ENCODE measurements around the gene PIAS4.

PIAS4 gene

DNA sequence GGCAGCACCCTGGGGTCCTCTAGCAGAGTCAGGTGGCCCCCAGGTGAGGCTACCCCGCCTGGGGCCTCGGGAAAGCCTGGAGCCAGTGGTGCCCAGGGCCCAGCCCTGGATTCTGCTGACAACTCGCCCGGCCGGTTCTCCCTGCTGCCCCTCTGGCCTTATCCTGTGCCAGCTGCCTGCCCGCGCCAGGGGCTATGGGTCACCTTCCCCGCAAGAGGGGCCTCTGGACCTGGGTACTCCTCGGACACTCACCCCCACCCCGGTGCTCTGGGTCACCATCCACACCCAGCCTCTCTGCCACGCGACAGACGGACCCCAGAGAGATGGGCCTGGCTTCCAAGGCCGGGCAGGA lies 35.2 kb downstream of the PIAS4 start:
- POLR2A ChIA-PET (ENCODE audit: low non-redundant PET), result no interaction called here
- peak overlapping the region; percentile 67 for H3K27ac ChIP-seq
- CTCF ChIA-PET, result no interaction called here
- no peak for DNase-seq (ENCODE audit: low spot score)
- TF ChIP-seq, protein P1, sequence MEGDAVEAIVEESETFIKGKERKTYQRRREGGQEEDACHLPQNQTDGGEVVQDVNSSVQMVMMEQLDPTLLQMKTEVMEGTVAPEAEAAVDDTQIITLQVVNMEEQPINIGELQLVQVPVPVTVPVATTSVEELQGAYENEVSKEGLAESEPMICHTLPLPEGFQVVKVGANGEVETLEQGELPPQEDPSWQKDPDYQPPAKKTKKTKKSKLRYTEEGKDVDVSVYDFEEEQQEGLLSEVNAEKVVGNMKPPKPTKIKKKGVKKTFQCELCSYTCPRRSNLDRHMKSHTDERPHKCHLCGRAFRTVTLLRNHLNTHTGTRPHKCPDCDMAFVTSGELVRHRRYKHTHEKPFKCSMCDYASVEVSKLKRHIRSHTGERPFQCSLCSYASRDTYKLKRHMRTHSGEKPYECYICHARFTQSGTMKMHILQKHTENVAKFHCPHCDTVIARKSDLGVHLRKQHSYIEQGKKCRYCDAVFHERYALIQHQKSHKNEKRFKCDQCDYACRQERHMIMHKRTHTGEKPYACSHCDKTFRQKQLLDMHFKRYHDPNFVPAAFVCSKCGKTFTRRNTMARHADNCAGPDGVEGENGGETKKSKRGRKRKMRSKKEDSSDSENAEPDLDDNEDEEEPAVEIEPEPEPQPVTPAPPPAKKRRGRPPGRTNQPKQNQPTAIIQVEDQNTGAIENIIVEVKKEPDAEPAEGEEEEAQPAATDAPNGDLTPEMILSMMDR (conservative IDR thresholded peaks at IDR 0.05; ENCODE audit: low read depth), result no peak

DNA sequence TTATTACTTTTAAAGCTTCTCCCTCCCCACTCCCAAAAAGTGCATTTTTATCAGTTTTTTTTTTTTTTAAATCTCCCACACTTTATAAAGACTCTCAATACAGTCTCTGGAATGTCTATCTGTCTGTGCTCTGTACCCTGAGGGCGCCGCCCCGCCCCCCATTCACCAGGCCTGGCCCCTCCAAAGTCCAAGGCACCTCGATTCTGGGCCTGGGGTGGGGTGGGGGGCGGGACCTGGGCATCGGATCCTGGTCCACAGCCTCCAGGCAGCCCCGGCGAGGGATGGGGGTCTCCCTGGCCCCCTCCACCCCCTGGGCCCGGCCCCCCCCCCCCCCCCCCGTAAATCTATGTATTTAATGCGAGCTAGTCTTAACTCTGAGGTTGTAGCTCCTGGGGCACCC lies 35.9 kb downstream of the PIAS4 start:
- TF ChIP-seq, protein P1 (conservative IDR thresholded peaks at IDR 0.05; ENCODE audit: low read depth), result no peak
- ChIA-PET POLR2A (ENCODE audit: low non-redundant PET) (interaction anchor here (0.7 kb wide), 1 partner anchor 9 kb away, joined by 5 read pairs; no protein-coding TSS in a partner anchor), CTCF (no interaction called here)
- peak overlapping the region; percentile 67 for H3K27ac ChIP-seq
- DNase-seq (ENCODE audit: low spot score), result no peak

DNA sequence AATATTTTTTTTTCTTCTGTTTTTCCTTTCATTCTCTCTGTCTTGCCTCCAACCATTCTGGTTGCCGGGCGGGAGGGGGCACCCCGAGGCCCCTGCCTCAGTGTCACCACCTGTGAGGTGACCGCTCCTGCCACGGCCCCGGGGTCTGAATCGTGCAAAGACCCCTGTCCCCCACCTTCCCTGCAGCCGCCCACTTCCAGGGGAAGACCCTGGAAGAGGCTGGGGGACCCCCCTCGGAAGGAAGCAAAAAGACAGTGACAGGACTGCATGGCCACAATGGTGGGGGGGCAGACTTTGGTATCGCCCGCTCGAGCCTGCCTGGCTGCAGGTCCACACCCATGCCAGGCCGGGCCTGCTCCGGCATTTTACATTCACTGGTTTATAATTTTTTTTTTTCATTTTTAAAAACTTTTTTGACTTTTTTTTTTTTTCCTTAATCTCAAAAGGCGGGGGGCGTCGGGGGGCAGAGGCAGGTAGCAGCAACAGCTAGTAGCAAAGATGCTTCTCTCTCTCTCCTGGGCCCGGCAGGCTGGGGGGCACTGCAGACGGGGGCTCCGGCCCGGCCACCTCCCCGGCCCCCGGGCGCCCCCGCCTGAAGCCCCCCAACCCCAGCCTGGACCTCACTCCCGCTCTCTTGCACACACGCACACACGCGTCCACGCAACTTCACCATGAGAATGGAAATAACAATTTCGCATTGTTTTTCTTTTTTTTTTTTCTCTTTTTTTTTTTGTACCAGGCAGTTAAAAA lies 36.6 kb downstream of the PIAS4 start:
- ChIA-PET CTCF (interaction anchor here (0.6 kb wide), 1 partner anchor 1004 kb away, joined by 3 read pairs; no protein-coding TSS in a partner anchor), POLR2A (ENCODE audit: low non-redundant PET) (no interaction called here)
- no peak for DNase-seq (ENCODE audit: low spot score)
- TF ChIP-seq, protein P1 (conservative IDR thresholded peaks at IDR 0.05; ENCODE audit: low read depth), result no peak
- peak overlapping the region; percentile 9; the same call in 1 of the 2 replicates for H3K27ac ChIP-seq

DNA sequence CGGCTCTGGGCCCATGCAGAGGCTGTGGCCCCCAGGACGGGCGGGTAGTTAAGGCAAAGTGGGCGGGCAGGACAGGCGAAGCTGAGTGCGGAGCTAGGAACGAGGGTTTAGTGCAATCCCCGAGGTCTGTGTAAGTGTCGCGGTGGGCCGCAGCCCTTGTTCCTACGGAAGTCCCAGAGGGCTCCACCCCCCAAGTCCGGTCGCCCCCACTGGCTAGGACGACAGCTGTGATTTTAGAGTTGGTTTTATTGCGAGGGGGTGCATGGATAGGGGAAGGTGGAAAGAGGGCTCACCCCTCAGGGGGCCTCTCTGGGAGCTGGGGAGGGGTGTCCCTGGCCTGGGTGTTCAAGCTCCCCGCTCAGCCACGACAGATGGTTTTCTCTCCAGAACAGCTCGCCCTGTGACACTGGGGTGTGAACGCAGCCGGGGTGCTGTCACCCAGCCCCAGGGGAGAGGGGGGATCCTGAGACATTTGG lies 37.5 kb downstream of the PIAS4 start:
- H3K27ac ChIP-seq, result peak overlapping the region; percentile 34
- DNase-seq (ENCODE audit: low spot score), result no peak
- CTCF ChIA-PET, result interaction anchor here (0.6 to 0.7 kb wide), 2 partner anchors 48 to 1004 kb away, joined by 3 read pairs; no protein-coding TSS in a partner anchor
- TF ChIP-seq, protein P1 (conservative IDR thresholded peaks at IDR 0.05; ENCODE audit: low read depth), result no peak
- POLR2A ChIA-PET (ENCODE audit: low non-redundant PET), result no interaction called here

DNA sequence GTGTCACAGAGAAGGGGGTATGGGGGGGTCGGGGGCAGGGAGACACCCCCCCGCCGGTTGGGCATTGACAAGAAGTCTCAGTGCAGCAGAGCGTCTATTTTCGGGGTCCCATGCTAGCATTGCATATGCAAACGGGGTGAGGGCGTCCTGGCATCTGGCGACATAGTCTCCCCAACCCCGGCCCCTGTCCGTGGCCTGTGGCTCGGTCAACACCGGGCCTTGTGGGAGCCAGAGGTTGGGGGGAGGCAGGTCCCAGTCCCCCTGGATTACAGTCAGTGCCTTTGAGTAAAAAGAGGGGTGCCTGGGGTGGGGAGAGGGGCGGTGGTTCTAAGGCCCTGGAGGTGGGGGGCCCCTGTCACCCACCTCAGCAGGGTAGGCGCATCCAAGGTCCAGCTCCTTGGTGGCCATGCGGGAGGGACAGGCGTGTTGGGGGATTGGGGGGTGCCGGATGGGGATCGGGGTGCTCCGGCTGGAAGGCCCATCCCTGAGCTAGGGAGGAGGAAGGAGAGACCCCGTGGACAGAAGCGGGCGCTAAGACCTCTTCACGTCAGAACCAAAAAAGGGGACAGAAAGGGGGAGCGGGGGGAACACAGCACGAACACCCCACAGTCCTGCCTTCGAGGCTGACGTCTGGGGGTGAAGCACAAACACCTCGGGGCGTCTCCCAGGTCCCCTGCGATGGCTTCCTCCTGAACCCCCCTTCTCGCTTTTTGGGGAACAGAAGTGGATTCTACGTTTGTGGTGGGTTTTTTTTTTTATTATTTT lies 38.2 kb downstream of the PIAS4 start:
- ChIA-PET CTCF (interaction anchor here (0.7 kb wide), 2 partner anchors 48 to 49 kb away, joined by 3 read pairs; no protein-coding TSS in a partner anchor), POLR2A (ENCODE audit: low non-redundant PET) (no interaction called here)
- peak overlapping the region; percentile 34 for H3K27ac ChIP-seq
- DNase-seq (ENCODE audit: low spot score), result no peak
- TF ChIP-seq, protein P1 (conservative IDR thresholded peaks at IDR 0.05; ENCODE audit: low read depth), result no peak

DNA sequence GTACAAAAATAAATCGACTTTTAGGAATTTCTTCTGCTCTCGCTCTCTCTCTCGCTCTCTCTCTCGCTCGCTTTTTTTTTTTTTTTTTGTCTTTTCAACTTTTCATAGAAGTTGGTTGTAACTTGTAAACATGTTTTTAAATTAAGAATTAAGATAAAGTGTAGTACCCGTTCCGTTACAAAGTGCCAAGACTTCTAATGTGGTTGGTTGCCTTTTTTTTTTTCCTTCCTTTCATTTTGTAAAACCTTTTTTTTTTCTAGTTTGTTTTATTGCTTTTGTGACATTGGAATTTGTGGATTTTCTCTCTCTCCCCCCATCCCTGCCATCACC lies 38.8 kb downstream of the PIAS4 start:
- no peak for DNase-seq (ENCODE audit: low spot score)
- ChIA-PET CTCF (no interaction called here), POLR2A (ENCODE audit: low non-redundant PET) (no interaction called here)
- TF ChIP-seq, protein P1 (conservative IDR thresholded peaks at IDR 0.05; ENCODE audit: low read depth), result no peak
- no peak overlapping the region for H3K27ac ChIP-seq
